ENCODE data around the gene MCOLN3. TPM values are rescaled to one million over a fixed set of nuclear protein-coding genes. Genes with fewer than 3 reads are reported as not detected.

Gene MCOLN3
- total and polyA plus RNA-seq, 4 donors: 0.08 to 0.42 (median 0.21) TPM; not detected in 1

DNA sequence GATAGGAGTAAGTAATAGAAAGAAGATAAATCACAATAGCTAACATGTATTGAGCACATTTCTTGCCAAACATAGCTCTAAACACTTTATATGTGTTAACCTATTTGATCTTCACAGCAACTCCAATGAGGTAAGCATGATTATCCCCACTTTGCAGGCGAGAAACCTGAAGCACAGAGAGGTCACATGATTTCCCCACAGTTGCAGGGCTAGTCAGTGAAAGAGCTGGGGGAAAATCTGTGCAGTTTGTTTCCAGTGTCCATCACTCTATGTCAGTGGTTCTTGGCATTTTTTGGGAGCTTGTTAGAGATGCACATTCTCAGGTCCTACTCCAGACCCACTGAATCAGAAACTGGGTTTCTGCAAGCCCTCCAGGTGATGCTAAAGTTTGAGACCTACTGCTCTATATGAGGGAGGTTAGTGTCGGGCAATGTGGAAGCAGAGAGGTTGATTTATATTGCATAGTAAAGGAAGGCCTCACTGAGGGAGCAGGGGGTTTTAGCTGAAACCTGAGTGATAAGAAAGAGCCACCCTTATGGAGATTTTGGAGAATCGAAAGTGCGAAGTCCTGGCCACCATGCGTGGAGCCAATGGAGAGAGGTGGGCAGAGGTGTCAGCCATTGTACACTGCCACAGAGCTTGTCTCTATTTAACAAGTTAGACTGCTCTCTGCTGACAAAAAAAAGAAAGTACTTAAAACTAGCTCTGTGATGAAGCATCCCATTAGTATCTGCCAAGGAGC is 20.9 kb downstream of the MCOLN3 start:
- no peaks in the 10 kb centered on the region for H3K4me1 ChIP-seq (ENCODE audit: control insufficient read depth in 4 of 4, insufficient read depth in 4 of 4, low read length in 3 of 4)
- no peak overlapping the region for H3K9ac ChIP-seq (ENCODE audit: low read depth in 1 of 2, low read length in 2 of 2)
- H3K9me3 ChIP-seq (ENCODE audit: control insufficient read depth in 4 of 4, low read length in 3 of 4): no peaks in the 10 kb centered on the region
- no peak overlapping the region for H3K27ac ChIP-seq (ENCODE audit: low read depth in 1 of 2, low read length in 2 of 2)
- H3K4me3 ChIP-seq (ENCODE audit: low read depth in 1 of 3, low read length in 3 of 3): no peak overlapping the region
- WGBS: 81% methylated on average over 5 of the region's 5 CpGs
- DNase-seq (ENCODE audit: low spot score): no peak
- TF ChIP-seq, protein P1, sequence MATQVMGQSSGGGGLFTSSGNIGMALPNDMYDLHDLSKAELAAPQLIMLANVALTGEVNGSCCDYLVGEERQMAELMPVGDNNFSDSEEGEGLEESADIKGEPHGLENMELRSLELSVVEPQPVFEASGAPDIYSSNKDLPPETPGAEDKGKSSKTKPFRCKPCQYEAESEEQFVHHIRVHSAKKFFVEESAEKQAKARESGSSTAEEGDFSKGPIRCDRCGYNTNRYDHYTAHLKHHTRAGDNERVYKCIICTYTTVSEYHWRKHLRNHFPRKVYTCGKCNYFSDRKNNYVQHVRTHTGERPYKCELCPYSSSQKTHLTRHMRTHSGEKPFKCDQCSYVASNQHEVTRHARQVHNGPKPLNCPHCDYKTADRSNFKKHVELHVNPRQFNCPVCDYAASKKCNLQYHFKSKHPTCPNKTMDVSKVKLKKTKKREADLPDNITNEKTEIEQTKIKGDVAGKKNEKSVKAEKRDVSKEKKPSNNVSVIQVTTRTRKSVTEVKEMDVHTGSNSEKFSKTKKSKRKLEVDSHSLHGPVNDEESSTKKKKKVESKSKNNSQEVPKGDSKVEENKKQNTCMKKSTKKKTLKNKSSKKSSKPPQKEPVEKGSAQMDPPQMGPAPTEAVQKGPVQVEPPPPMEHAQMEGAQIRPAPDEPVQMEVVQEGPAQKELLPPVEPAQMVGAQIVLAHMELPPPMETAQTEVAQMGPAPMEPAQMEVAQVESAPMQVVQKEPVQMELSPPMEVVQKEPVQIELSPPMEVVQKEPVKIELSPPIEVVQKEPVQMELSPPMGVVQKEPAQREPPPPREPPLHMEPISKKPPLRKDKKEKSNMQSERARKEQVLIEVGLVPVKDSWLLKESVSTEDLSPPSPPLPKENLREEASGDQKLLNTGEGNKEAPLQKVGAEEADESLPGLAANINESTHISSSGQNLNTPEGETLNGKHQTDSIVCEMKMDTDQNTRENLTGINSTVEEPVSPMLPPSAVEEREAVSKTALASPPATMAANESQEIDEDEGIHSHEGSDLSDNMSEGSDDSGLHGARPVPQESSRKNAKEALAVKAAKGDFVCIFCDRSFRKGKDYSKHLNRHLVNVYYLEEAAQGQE (IDR thresholded peaks at IDR 0.05): no peak
- TF ChIP-seq FOXA1 (IDR thresholded peaks at IDR 0.05) (no peak), TAF1 (conservative IDR thresholded peaks at IDR 0.05) (no peak), YY1 (IDR thresholded peaks at IDR 0.05) (no peak), RAD21 (IDR thresholded peaks at IDR 0.05) (peak; percentile 44 to 56), HNF4G (IDR thresholded peaks at IDR 0.05) (no peak)
- TF ChIP-seq, protein P2, sequence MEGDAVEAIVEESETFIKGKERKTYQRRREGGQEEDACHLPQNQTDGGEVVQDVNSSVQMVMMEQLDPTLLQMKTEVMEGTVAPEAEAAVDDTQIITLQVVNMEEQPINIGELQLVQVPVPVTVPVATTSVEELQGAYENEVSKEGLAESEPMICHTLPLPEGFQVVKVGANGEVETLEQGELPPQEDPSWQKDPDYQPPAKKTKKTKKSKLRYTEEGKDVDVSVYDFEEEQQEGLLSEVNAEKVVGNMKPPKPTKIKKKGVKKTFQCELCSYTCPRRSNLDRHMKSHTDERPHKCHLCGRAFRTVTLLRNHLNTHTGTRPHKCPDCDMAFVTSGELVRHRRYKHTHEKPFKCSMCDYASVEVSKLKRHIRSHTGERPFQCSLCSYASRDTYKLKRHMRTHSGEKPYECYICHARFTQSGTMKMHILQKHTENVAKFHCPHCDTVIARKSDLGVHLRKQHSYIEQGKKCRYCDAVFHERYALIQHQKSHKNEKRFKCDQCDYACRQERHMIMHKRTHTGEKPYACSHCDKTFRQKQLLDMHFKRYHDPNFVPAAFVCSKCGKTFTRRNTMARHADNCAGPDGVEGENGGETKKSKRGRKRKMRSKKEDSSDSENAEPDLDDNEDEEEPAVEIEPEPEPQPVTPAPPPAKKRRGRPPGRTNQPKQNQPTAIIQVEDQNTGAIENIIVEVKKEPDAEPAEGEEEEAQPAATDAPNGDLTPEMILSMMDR (IDR thresholded peaks at IDR 0.05; ENCODE audit: low read depth, low read length, missing input control): no peak
- TF ChIP-seq, protein P3, sequence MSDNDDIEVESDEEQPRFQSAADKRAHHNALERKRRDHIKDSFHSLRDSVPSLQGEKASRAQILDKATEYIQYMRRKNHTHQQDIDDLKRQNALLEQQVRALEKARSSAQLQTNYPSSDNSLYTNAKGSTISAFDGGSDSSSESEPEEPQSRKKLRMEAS (IDR thresholded peaks at IDR 0.05): no peak
- no peaks in the 10 kb centered on the region for H3K36me3 ChIP-seq (ENCODE audit: control insufficient read depth in 4 of 4, insufficient read depth in 3 of 4, low read depth in 1 of 4, low read length in 3 of 4)
- H3K27me3 ChIP-seq (ENCODE audit: control insufficient read depth in 4 of 4, insufficient read depth in 4 of 4, low read length in 3 of 4): no peaks in the 10 kb centered on the region

DNA sequence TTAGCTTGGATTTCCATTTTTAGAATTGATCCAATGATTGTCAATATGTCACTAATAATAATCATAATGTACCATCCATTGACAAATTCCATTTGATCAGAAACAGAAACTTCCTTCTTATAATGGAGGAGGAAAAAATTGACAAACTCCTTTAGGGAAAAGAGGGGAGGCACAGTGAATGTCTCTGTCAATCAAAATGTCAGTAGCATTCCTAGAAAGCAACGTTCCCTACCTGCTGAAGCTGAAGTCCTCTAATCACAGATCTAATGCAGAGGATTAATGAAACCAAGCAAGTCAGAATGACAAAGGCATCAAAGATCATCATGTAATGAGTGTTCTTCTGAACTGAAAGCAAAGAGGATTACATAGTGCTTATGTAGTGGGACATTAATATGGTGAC is 22.4 kb downstream of the MCOLN3 start:
- no peak overlapping the region for H3K27ac ChIP-seq (ENCODE audit: low read depth in 1 of 2, low read length in 2 of 2)
- H3K9ac ChIP-seq (ENCODE audit: low read depth in 1 of 2, low read length in 2 of 2): no peak overlapping the region
- 77% methylated on average over 1 of the region's 1 CpG for WGBS
- H3K27me3 ChIP-seq (ENCODE audit: control insufficient read depth in 4 of 4, insufficient read depth in 4 of 4, low read length in 3 of 4): no peaks in the 10 kb centered on the region
- no peak overlapping the region for H3K4me3 ChIP-seq (ENCODE audit: low read depth in 1 of 3, low read length in 3 of 3)
- H3K4me1 ChIP-seq (ENCODE audit: control insufficient read depth in 4 of 4, insufficient read depth in 4 of 4, low read length in 3 of 4): no peaks in the 10 kb centered on the region
- H3K9me3 ChIP-seq (ENCODE audit: control insufficient read depth in 4 of 4, low read length in 3 of 4): no peaks in the 10 kb centered on the region
- no peak for DNase-seq (ENCODE audit: low spot score)
- no peaks in the 10 kb centered on the region for H3K36me3 ChIP-seq (ENCODE audit: control insufficient read depth in 4 of 4, insufficient read depth in 3 of 4, low read depth in 1 of 4, low read length in 3 of 4)
- TF ChIP-seq, protein P4, sequence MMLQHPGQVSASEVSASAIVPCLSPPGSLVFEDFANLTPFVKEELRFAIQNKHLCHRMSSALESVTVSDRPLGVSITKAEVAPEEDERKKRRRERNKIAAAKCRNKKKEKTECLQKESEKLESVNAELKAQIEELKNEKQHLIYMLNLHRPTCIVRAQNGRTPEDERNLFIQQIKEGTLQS (IDR thresholded peaks at IDR 0.05): no peak
- TF ChIP-seq FOXA1 (IDR thresholded peaks at IDR 0.05): no peak
- no peak for TF ChIP-seq TAF1 (conservative IDR thresholded peaks at IDR 0.05)
- TF ChIP-seq NR2F2 (IDR thresholded peaks at IDR 0.05): no peak
- no peak for TF ChIP-seq RAD21 (IDR thresholded peaks at IDR 0.05)
- TF ChIP-seq JUND (IDR thresholded peaks at IDR 0.05): no peak
- no peak for TF ChIP-seq RXRA (IDR thresholded peaks at IDR 0.05)
- no peak for TF ChIP-seq EGR1 (IDR thresholded peaks at IDR 0.05; ENCODE audit: low read depth in 2 of 2)
- TF ChIP-seq HNF4G (IDR thresholded peaks at IDR 0.05): no peak
- TF ChIP-seq, protein P5, sequence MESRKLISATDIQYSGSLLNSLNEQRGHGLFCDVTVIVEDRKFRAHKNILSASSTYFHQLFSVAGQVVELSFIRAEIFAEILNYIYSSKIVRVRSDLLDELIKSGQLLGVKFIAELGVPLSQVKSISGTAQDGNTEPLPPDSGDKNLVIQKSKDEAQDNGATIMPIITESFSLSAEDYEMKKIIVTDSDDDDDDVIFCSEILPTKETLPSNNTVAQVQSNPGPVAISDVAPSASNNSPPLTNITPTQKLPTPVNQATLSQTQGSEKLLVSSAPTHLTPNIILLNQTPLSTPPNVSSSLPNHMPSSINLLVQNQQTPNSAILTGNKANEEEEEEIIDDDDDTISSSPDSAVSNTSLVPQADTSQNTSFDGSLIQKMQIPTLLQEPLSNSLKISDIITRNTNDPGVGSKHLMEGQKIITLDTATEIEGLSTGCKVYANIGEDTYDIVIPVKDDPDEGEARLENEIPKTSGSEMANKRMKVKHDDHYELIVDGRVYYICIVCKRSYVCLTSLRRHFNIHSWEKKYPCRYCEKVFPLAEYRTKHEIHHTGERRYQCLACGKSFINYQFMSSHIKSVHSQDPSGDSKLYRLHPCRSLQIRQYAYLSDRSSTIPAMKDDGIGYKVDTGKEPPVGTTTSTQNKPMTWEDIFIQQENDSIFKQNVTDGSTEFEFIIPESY (IDR thresholded peaks at IDR 0.05): no peak
- no peak for TF ChIP-seq YY1 (IDR thresholded peaks at IDR 0.05)
- TF ChIP-seq, protein P1 (IDR thresholded peaks at IDR 0.05): no peak
- TF ChIP-seq, protein P3 (IDR thresholded peaks at IDR 0.05): no peak
- TF ChIP-seq HNF4A (conservative IDR thresholded peaks at IDR 0.05): no peak
- TF ChIP-seq SP1 (IDR thresholded peaks at IDR 0.05): no peak
- TF ChIP-seq, protein P2 (IDR thresholded peaks at IDR 0.05; ENCODE audit: low read depth, low read length, missing input control): no peak
